Measurements from ENCODE around the gene TAF6.

- TF ChIP-seq CTCF (IDR thresholded peaks at IDR 0.05) = no peak
- TF ChIP-seq POLR2A (IDR thresholded peaks at IDR 0.05) = no peak
Measured at GRCh38 chr7:100157069-100157333, 37.8 kb upstream of the TAF6 start.
